ENCODE results near the gene LPAR2. TPM values are rescaled to one million over a fixed set of nuclear protein-coding genes. Genes with fewer than 3 reads are reported as not detected.

Gene LPAR2
- total and polyA plus RNA-seq, 2 donors (not counting 3 experiments of a cell fraction or from before 2014, with no cell fraction given), result 4.7 to 5.0 TPM

DNA sequence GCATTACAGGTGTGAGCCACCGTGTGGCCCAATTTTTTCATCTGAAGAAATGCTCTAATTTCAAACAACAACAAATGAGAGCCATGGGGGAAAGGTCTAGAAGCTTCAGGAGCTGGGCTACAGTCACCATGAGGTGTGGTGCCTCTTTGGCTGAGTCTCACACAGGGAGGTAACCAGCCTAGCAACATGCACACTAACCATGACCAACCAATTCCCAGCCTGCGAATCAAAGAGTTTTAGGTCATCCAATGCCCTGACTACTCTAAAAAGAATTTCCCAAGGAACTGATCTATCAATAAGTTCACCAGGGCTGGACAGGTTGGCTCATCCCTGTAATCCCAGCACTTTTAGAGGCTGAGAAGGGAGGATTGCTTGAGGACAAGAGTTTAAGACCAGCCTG lies 39.5 kb downstream of the LPAR2 start:
- Histone ChIP-seq H4K20me1 (replicated peaks; ENCODE audit: control insufficient read depth, extremely low read depth, insufficient read depth, low read length) (no peaks in the 10 kb centered on the region), H2AFZ (ENCODE audit: low read depth, low read length) (no peak overlapping the region), H3K27ac (ENCODE audit: insufficient read depth, low read depth, low read length) (no peak overlapping the region), H3K4me1 (ENCODE audit: control insufficient read depth, extremely low read depth, insufficient read depth, low read length) (no peaks in the 10 kb centered on the region), H3K79me2 (ENCODE audit: control insufficient read depth, insufficient read depth, low read length) (no peaks in the 10 kb centered on the region), H3K4me2 (ENCODE audit: insufficient read depth, low read length) (no peak overlapping the region), H3K9me1 (replicated peaks; ENCODE audit: control insufficient read depth, extremely low read depth, insufficient read depth, low read length) (no peaks in the 10 kb centered on the region), H3K4me3 (replicated peaks in 1 of 3; ENCODE audit: insufficient read depth in 1 of 3, low read depth in 1 of 3, low read length in 3 of 3) (no peak overlapping the region), H3K36me3 (ENCODE audit: control insufficient read depth in 2 of 2, extremely low read depth in 1 of 2, insufficient read depth in 2 of 2, low read length in 2 of 2) (no peaks in the 10 kb centered on the region), H3K27me3 (ENCODE audit: control insufficient read depth in 2 of 2, insufficient read depth in 2 of 2, low read length in 2 of 2) (no peaks in the 10 kb centered on the region), H3K9ac (replicated peaks; ENCODE audit: extremely low read depth, insufficient read depth, low read length) (no peak overlapping the region), H3K9me3 (replicated peaks; ENCODE audit: control insufficient read depth, insufficient read depth, low read length) (no peaks in the 10 kb centered on the region)
- POLR2A ChIA-PET, result no interaction called here
- TF ChIP-seq FOS (IDR thresholded peaks at IDR 0.05; ENCODE audit: borderline replicate concordance, insufficient read depth, low read length) (no peak), MYC (IDR thresholded peaks at IDR 0.05; ENCODE audit: low read depth, low read length) (no peak), GATA2 (IDR thresholded peaks at IDR 0.05; ENCODE audit: insufficient read depth, insufficient read length, low read depth, low read length) (no peak), POLR2AphosphoS5 (IDR thresholded peaks at IDR 0.05; ENCODE audit: insufficient read depth, low read depth, low read length) (no peak), EZH2 (IDR thresholded peaks at IDR 0.05; ENCODE audit: borderline replicate concordance, low read depth, low read length, severe bottlenecking) (no peak)
- intact Hi-C loops (cut with micrococcal nuclease) (no loop called here), dilution Hi-C loops (cut with MboI; ENCODE audit: extremely low pct_ligation_motif_present, low sequenced_read_pairs) (no loop called here)
- BruUV-seq (replicated peaks), result no TSS peak
- CTCF ChIA-PET, result no interaction called here
- no peak for FAIRE-seq
- DNase-seq (ENCODE audit: low read depth, low spot score), result no peak

DNA sequence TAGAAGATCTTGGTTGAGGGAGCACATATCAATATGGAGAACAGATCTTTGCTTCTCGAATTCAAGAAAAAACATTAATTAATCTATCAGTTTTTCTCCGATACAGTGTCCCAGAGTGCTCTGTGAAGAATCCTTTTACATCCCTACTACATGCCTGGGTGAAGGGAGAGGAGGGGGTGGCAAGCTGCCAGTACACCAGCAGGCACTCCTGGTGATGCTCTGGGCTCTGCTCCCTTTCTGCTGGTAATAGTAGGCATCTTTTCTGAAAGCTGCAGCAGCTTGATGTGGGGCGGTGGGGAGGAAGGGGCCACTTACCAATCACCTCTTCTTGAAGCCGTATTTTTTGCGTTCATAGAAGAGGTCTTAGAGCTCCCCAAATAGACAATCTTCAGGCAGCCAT lies 40.2 kb downstream of the LPAR2 start:
- dilution Hi-C loops (cut with MboI; ENCODE audit: extremely low pct_ligation_motif_present, low sequenced_read_pairs), result no loop called here
- no peaks in the 10 kb centered on the region for H3K9me1 ChIP-seq (replicated peaks; ENCODE audit: control insufficient read depth, extremely low read depth, insufficient read depth, low read length)
- CTCF ChIA-PET, result no interaction called here

More for the DNA sequence above, 40.2 kb downstream of the LPAR2 start:
- H3K9me3 ChIP-seq (replicated peaks; ENCODE audit: control insufficient read depth, insufficient read depth, low read length), result no peaks in the 10 kb centered on the region
- no TSS peak for BruUV-seq (replicated peaks)
- no peak for FAIRE-seq
- no peak overlapping the region for H3K27ac ChIP-seq (ENCODE audit: insufficient read depth, low read depth, low read length)
- H3K27me3 ChIP-seq (ENCODE audit: control insufficient read depth in 2 of 2, insufficient read depth in 2 of 2, low read length in 2 of 2), result no peaks in the 10 kb centered on the region
- DNase-seq (ENCODE audit: low read depth, low spot score), result no peak
- H3K4me1 ChIP-seq (ENCODE audit: control insufficient read depth, extremely low read depth, insufficient read depth, low read length), result no peaks in the 10 kb centered on the region
- no peak overlapping the region for H3K9ac ChIP-seq (replicated peaks; ENCODE audit: extremely low read depth, insufficient read depth, low read length)
- no peak overlapping the region for H3K4me3 ChIP-seq (replicated peaks in 1 of 3; ENCODE audit: insufficient read depth in 1 of 3, low read depth in 1 of 3, low read length in 3 of 3)
- H4K20me1 ChIP-seq (replicated peaks; ENCODE audit: control insufficient read depth, extremely low read depth, insufficient read depth, low read length), result no peaks in the 10 kb centered on the region
- no peak overlapping the region for H2AFZ ChIP-seq (ENCODE audit: low read depth, low read length)
- no peak overlapping the region for H3K4me2 ChIP-seq (ENCODE audit: insufficient read depth, low read length)
- TF ChIP-seq POLR2AphosphoS5 (IDR thresholded peaks at IDR 0.05; ENCODE audit: insufficient read depth, low read depth, low read length) (no peak), POLR2A (IDR thresholded peaks at IDR 0.05; ENCODE audit: low read depth, low read length) (no peak), MYC (IDR thresholded peaks at IDR 0.05; ENCODE audit: low read depth, low read length) (no peak), EZH2 (IDR thresholded peaks at IDR 0.05; ENCODE audit: borderline replicate concordance, low read depth, low read length, severe bottlenecking) (no peak), GATA2 (IDR thresholded peaks at IDR 0.05; ENCODE audit: insufficient read depth, insufficient read length, low read depth, low read length) (no peak), JUN (IDR thresholded peaks at IDR 0.05; ENCODE audit: borderline replicate concordance, insufficient read depth, insufficient read length, low read depth) (no peak), FOS (IDR thresholded peaks at IDR 0.05; ENCODE audit: borderline replicate concordance, insufficient read depth, low read length) (no peak)
- TF ChIP-seq, protein P1, sequence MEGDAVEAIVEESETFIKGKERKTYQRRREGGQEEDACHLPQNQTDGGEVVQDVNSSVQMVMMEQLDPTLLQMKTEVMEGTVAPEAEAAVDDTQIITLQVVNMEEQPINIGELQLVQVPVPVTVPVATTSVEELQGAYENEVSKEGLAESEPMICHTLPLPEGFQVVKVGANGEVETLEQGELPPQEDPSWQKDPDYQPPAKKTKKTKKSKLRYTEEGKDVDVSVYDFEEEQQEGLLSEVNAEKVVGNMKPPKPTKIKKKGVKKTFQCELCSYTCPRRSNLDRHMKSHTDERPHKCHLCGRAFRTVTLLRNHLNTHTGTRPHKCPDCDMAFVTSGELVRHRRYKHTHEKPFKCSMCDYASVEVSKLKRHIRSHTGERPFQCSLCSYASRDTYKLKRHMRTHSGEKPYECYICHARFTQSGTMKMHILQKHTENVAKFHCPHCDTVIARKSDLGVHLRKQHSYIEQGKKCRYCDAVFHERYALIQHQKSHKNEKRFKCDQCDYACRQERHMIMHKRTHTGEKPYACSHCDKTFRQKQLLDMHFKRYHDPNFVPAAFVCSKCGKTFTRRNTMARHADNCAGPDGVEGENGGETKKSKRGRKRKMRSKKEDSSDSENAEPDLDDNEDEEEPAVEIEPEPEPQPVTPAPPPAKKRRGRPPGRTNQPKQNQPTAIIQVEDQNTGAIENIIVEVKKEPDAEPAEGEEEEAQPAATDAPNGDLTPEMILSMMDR (IDR thresholded peaks at IDR 0.05; ENCODE audit: extremely low read depth in 1 of 2, insufficient read depth in 1 of 2, low read depth in 1 of 2, low read length in 2 of 2), result no peak
- TF ChIP-seq, protein P2, sequence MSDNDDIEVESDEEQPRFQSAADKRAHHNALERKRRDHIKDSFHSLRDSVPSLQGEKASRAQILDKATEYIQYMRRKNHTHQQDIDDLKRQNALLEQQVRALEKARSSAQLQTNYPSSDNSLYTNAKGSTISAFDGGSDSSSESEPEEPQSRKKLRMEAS (IDR thresholded peaks at IDR 0.05; ENCODE audit: insufficient read depth, insufficient read length), result no peak
- H3K36me3 ChIP-seq (ENCODE audit: control insufficient read depth in 2 of 2, extremely low read depth in 1 of 2, insufficient read depth in 2 of 2, low read length in 2 of 2), result no peaks in the 10 kb centered on the region
- intact Hi-C loops (cut with micrococcal nuclease), result no loop called here
- H3K79me2 ChIP-seq (ENCODE audit: control insufficient read depth, insufficient read depth, low read length), result no peaks in the 10 kb centered on the region
- POLR2A ChIA-PET, result no interaction called here

Data from endothelial cell of umbilical vein (primary cell).